Kidney (tissue), 14 donors: ENCODE measurements around the gene MSLN. TPM values are rescaled to one million over a fixed set of nuclear protein-coding genes. Genes with fewer than 3 reads are reported as not detected.
"Not testable (repeated sequence)": the region's sequence is repeated elsewhere in the genome, so short reads cannot be mapped to it uniquely, and the experiment has no call there.

Experiments
- DNase-seq, 5 donors: peaks; one replicate each; pipeline ENCODE4 v3.0.0-alpha.2; 2013 to 2020
- FAIRE-seq: peaks from 2 replicates; lab custom pipeline; 2012; peaks lifted over from hg19 to GRCh38; lab: Jason Lieb, UNC
- H3K27ac ChIP-seq, 2 donors: one replicate each; pipeline ENCODE4 v1.7.0; 2013; ENCODE audit warnings: low read depth in 2 of 2, low read length in 2 of 2, inconsistent platforms in 1 of 2
- H3K27me3 ChIP-seq: one replicate; pipeline ENCODE4 v1.7.1; 2013; ENCODE audit warnings: low read length, inconsistent platforms; ENCODE audit not compliant: control insufficient read depth, insufficient read depth
- H3K36me3 ChIP-seq, 3 donors: one replicate each; pipeline versions ENCODE4 v1.7.0 to v1.7.1; 2013; ENCODE audit warnings: low read length in 3 of 3, control low read depth in 1 of 3, inconsistent platforms in 1 of 3; ENCODE audit not compliant: insufficient read depth in 3 of 3, control insufficient read depth in 2 of 3
- H3K4me1 ChIP-seq, 3 donors: one replicate each; pipeline versions ENCODE4 v1.7.0 to v1.7.1; 2013; ENCODE audit warnings: low read length in 3 of 3, inconsistent platforms in 1 of 3, low read depth in 1 of 3; ENCODE audit not compliant: control insufficient read depth in 2 of 3, insufficient read depth in 2 of 3
- H3K4me3 ChIP-seq, 3 donors: one replicate each; pipeline versions ENCODE4 v1.7.0 to v1.8.1; 2013; ENCODE audit warnings: low read length in 3 of 3, control low read depth in 1 of 3, inconsistent platforms in 1 of 3
- H3K9ac ChIP-seq, 3 donors: one replicate each; pipeline versions ENCODE4 v1.7.0 to v1.7.1; 2013; ENCODE audit warnings: low read length in 3 of 3, control low read depth in 1 of 3, inconsistent platforms in 1 of 3
- H3K9me3 ChIP-seq, 3 donors: one replicate each; pipeline versions ENCODE4 v1.7.0 to v1.7.1; 2013; ENCODE audit warnings: low read length in 3 of 3, control low read depth in 1 of 3, inconsistent platforms in 1 of 3; ENCODE audit not compliant: control insufficient read depth in 2 of 3, insufficient read depth in 1 of 3
- CTCF ChIP-seq: IDR thresholded peaks from 3 replicates; pipeline ENCODE4 v1.5.1; 2012; ENCODE audit warnings: mild to moderate bottlenecking, moderate library complexity, borderline replicate concordance; ENCODE audit not compliant: insufficient read depth; ENCODE audit errors: extremely low read depth
- intact Hi-C: fragments of 100-400 bp; cut with DNase I; formaldehyde crosslinking; loops from one replicate; pipeline ENCODE4 v1.11.1; 2022
- polyA plus RNA-seq: library from polyadenylated mRNA; stranded (reverse); fragments of 350-450 nt; fragmentation: Illumina TruSeq; extraction: RNeasy Lipid Tissue Mini Kit (QIAGEN cat#74804); gene quantifications from one replicate; pipeline ENCODE4 v1.2.3, GENCODE V29; 2014; ENCODE audit warnings: low read depth, low replicate concordance; ENCODE audit not compliant: insufficient read depth
- total RNA-seq: library from RNA; stranded (reverse); fragmentation: NEBNext Ultra II Directional; extraction: Animal tissue kit (Norgen Biotek cat#: 25700); gene quantifications from one replicate; pipeline ENCODE4 v1.2.1, GENCODE V29; 2021
- donor health status: control.
- donor health status: control.
- donor health status: control.
- donor health status: control.
- donor health status: control.
- donor health status: DM: yes; HTN: yes; CAD: no.
- donor health status: Normal renal cell carcinoma (clear cell type).

MSLN gene
- total and polyA plus RNA-seq, 2 donors from 2014 or later, result 3.7 to 19.4 TPM

- intact Hi-C loops, result no loop called here
- peak; percentile 92 to 96 (median 95) for DNase-seq
Observed at GRCh38 chr16:740764-741505, 19.6 kb upstream of the MSLN start, which contains the start of gene CIAO3. TSS of gene CIAO3 (minus strand) at chr16:740997. CDS start at chr16:740985, 12 bp downstream.

GRCh38 chr16:741986-742629 lies 18.4 kb upstream of the MSLN start:
- peaks cover 0 to under 1% (median 0%) of the 10 kb centered on the region in 3 donors for H3K36me3 ChIP-seq
- no peak overlapping the region for H3K27ac ChIP-seq
- FAIRE-seq (no peak), DNase-seq (no peak)
- H3K4me3 ChIP-seq, result no peak overlapping the region
- peaks cover 0 to 11% (median 0%) of the 10 kb centered on the region in 3 donors for H3K4me1 ChIP-seq
- TF ChIP-seq CTCF, result no peak
- intact Hi-C loops, result no loop called here
- no peak overlapping the region for H3K9ac ChIP-seq
- no peaks in the 10 kb centered on the region for H3K27me3 ChIP-seq
- no peaks in the 10 kb centered on the region for H3K9me3 ChIP-seq

More at GRCh38 chr16:740764-741505, 19.6 kb upstream of the MSLN start, which contains the start of gene CIAO3:
- H3K4me3 ChIP-seq, result peak within 1 kb of the TSS; percentile 48 to 72 (median 65)
- H3K36me3 ChIP-seq, result peaks cover 0 to 3% (median 0%) of the 10 kb centered on the region in 3 donors
- H3K9ac ChIP-seq, result peak within 1 kb of the TSS; percentile 8 to 77 (median 26)
- FAIRE-seq, result no peak
- no peaks in the 10 kb centered on the region for H3K27me3 ChIP-seq
- H3K9me3 ChIP-seq, result no peaks in the 10 kb centered on the region
- peak within 1 kb of the TSS; percentile 28 to 71 for H3K27ac ChIP-seq
- peak; percentile 84 for TF ChIP-seq CTCF
- peaks cover 0 to 11% (median 0%) of the 10 kb centered on the region in 3 donors for H3K4me1 ChIP-seq

- intact Hi-C loops, H3K4me3 ChIP-seq, H3K9me3 ChIP-seq, FAIRE-seq, DNase-seq, H3K9ac ChIP-seq, H3K27ac ChIP-seq, H3K36me3 ChIP-seq, H3K27me3 ChIP-seq: not testable (repeated sequence)
- H3K4me1 ChIP-seq, result peaks cover 0 to 11% (median 0%) of the 10 kb centered on the region in 3 donors
Observed at GRCh38 chr16:742894-743293, 17.6 kb upstream of the MSLN start.
